Stomach (tissue), 9 donors: Measurements from ENCODE around the gene MIA3. TPM values are rescaled to one million over a fixed set of nuclear protein-coding genes. Genes with fewer than 3 reads are reported as not detected.

Experiments used
- DNase-seq, 2 donors: peaks; one replicate each; pipeline versions ENCODE4 v3.0.0 to v3.0.0-alpha.2; 2013 to 2019
- H3K27ac ChIP-seq, 5 donors: fragments of 200-600 bp in 4 of 5; sonication (generic) in 4 of 5; one replicate each; pipeline ENCODE4 v1.5.1; 2013 to 2019; ENCODE audit warnings: mild to moderate bottlenecking in 1 of 5, moderate library complexity in 1 of 5
- H3K27me3 ChIP-seq, 3 donors: fragments of 200-600 bp; sonication (generic); one replicate each; pipeline ENCODE4 v1.5.1; 2017 to 2019; ENCODE audit warnings: mixed run types in 1 of 3
- H3K36me3 ChIP-seq, 4 donors: fragments of 200-600 bp; sonication (generic); 1 replicate in 3 of 4; 2 replicates in 1 of 4; pipeline ENCODE4 v1.5.1; 2016 to 2019
- H3K4me1 ChIP-seq, 4 donors: fragments of 200-600 bp; sonication (generic); one replicate each; pipeline ENCODE4 v1.5.1; 2016 to 2019
- H3K4me3 ChIP-seq, 4 donors: fragments of 200-600 bp; sonication (generic) in 3 of 4; one replicate each; pipeline ENCODE4 v1.5.1; 2016 to 2019; ENCODE audit warnings: mild to moderate bottlenecking in 1 of 4
- H3K9me3 ChIP-seq, 4 donors: fragments of 200-600 bp; sonication (generic); one replicate each; pipeline ENCODE4 v1.5.1; 2016 to 2019
- EP300 ChIP-seq: sonication (generic); formaldehyde crosslinking; IDR thresholded peaks from one replicate; pipeline ENCODE4 v1.6.1; 2017; ENCODE audit warnings: antibody characterized with exemption
- POLR2A ChIP-seq, 4 donors: fragments of 450-650 bp; IDR thresholded peaks; one replicate each; pipeline ENCODE4 v1.6.1; 2016; ENCODE audit warnings: antibody characterized with exemption in 4 of 4, control low read depth in 2 of 4, mild to moderate bottlenecking in 1 of 4, moderate library complexity in 1 of 4
- POLR2AphosphoS5 ChIP-seq, 3 donors: sonication (generic); formaldehyde crosslinking; IDR thresholded peaks; one replicate each; pipeline ENCODE4 v1.6.1; 2016; ENCODE audit warnings: antibody characterized with exemption in 3 of 3
- WGBS, 5 donors: extraction: QIAGEN DNeasy Blood & Tissue Kit in 3 of 5; methylation state at CpG; one replicate each; pipeline versions ENCODE4 v1.1.5 to v1.1.7; 2013 to 2018; 5-methylcytosine and 5-hydroxymethylcytosine counted together
- intact Hi-C: fragments of 100-400 bp; cut with DNase I; formaldehyde crosslinking; loops from one replicate; pipeline ENCODE4 v1.15.1; 2023; ENCODE audit warnings: low total_unique reads
- polyA plus RNA-seq, 3 donors: library from polyadenylated mRNA; stranded (reverse); fragments of 200-250 nt; gene quantifications; one replicate each; pipeline ENCODE4 v1.2.3, GENCODE V29; 2013
- total RNA-seq, 5 donors: library from RNA; depleted of rRNA; stranded (reverse); fragments of >200 nt; gene quantifications; one replicate each; pipeline versions ENCODE4 v1.1.0 to v1.2.3, GENCODE V29; 2014 to 2016
- TF ChIP-seq, protein P1 (sequence below), 7 experiments: fragments of 450-650 bp in 4 of 7; fragments of 200-600 bp in 3 of 7; sonication (generic) in 3 of 7; IDR thresholded peaks; one replicate each; pipeline ENCODE4 v1.5.1; 2016 to 2019; ENCODE audit warnings: antibody characterized with exemption in 7 of 7, control low read depth in 2 of 7, mild to moderate bottlenecking in 1 of 7
- donor health status: healthy with polysubstance abuse.
- donor health status: Bipolar disorder and iron deficiency.
- donor health status: healthy.

The MIA3 gene
- total and polyA plus RNA-seq, 8 donors: 8.7 to 122 (median 56.4) TPM

DNA sequence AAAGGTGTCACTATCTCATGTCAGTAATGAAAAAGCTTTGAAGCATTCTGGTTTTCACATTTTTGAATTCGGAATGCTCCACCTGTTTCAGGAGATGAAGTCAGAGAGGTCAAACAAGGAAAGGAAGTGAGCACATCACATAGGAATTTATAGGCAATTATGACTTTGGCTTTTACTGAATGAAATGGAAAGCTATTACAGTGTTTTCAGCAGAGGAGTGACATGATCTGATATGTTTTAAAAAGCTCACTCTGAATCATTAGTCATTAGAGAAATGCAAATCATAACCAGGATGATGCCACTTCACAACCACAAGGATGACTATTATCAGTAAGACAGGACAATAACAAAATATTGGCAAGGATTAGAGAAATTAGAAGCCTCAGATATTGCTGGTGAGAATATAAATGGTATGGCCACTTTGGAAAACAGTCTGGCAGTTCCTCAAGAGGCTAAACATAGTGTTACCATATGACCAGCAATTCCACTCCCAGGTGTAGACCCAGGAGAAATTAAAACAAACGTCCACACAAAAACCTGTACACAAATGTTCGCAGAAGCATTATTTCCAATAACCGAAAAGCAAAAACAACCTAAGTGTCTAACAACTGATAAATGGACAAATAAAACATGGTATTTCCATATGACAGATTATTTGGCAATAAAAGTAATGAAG, 35.7 kb upstream of the MIA3 start:
- H3K27ac ChIP-seq: no peak overlapping the region

GRCh38 chr1:222583079-222583478, 34.8 kb upstream of the MIA3 start:
- no peak overlapping the region for H3K27ac ChIP-seq
- no peaks in the 10 kb centered on the region for H3K27me3 ChIP-seq
- peaks cover 0 to 40% (median 37%) of the 10 kb centered on the region in 4 donors for H3K36me3 ChIP-seq
- no peak for DNase-seq
- no peaks in the 10 kb centered on the region for H3K9me3 ChIP-seq
- TF ChIP-seq POLR2A (IDR thresholded peaks at IDR 0.05) (no peak), POLR2AphosphoS5 (IDR thresholded peaks at IDR 0.05) (no peak), EP300 (no peak)
- TF ChIP-seq, protein P1, sequence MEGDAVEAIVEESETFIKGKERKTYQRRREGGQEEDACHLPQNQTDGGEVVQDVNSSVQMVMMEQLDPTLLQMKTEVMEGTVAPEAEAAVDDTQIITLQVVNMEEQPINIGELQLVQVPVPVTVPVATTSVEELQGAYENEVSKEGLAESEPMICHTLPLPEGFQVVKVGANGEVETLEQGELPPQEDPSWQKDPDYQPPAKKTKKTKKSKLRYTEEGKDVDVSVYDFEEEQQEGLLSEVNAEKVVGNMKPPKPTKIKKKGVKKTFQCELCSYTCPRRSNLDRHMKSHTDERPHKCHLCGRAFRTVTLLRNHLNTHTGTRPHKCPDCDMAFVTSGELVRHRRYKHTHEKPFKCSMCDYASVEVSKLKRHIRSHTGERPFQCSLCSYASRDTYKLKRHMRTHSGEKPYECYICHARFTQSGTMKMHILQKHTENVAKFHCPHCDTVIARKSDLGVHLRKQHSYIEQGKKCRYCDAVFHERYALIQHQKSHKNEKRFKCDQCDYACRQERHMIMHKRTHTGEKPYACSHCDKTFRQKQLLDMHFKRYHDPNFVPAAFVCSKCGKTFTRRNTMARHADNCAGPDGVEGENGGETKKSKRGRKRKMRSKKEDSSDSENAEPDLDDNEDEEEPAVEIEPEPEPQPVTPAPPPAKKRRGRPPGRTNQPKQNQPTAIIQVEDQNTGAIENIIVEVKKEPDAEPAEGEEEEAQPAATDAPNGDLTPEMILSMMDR (IDR thresholded peaks at IDR 0.05): no peak
- intact Hi-C loops: no loop called here
- H3K4me1 ChIP-seq: peaks cover 0 to 56% (median 24%) of the 10 kb centered on the region in 4 donors
- 77 to 88% (median 85%) methylated on average over 5 of the region's 5 CpGs for WGBS, 5 donors
- H3K4me3 ChIP-seq: no peak overlapping the region

More for the DNA sequence above, 35.7 kb upstream of the MIA3 start:
- Histone ChIP-seq H3K9me3 (no peaks in the 10 kb centered on the region), H3K27me3 (no peaks in the 10 kb centered on the region), H3K4me3 (no peak overlapping the region), H3K36me3 (peaks cover 0 to 39% (median 37%) of the 10 kb centered on the region in 4 donors), H3K4me1 (peaks cover 0 to 48% (median 20%) of the 10 kb centered on the region in 4 donors)
- 81 to 92% (median 85%) methylated on average over 4 of the region's 4 CpGs for WGBS, 5 donors
- TF ChIP-seq POLR2AphosphoS5 (IDR thresholded peaks at IDR 0.05): no peak
- TF ChIP-seq POLR2A (IDR thresholded peaks at IDR 0.05): no peak
- no peak for TF ChIP-seq EP300
- TF ChIP-seq, protein P1 (IDR thresholded peaks at IDR 0.05): no peak
- intact Hi-C loops: no loop called here
- DNase-seq: no peak

DNA sequence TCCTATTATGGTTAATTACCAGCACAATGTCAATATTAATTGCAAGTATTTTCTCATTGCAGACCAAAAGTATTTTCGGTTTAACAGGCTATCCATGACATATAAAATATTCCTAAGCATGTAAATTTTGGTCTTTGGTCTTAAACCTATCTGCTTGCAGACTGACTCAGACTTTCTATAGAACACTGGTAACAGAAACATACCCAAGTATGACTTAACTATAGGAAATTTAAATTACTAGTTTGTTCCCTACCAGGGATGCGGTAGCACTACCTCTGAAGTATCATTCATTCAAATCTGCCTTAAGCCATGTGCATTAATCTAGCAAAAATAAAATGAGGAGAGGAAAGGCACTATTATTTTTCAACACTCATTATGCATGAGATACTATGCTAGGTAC, 31.1 kb upstream of the MIA3 start:
- TF ChIP-seq, protein P1 (IDR thresholded peaks at IDR 0.05): no peak
- TF ChIP-seq POLR2AphosphoS5 (IDR thresholded peaks at IDR 0.05): no peak
- TF ChIP-seq EP300: no peak
- TF ChIP-seq POLR2A (IDR thresholded peaks at IDR 0.05): no peak
- H3K27me3 ChIP-seq: no peaks in the 10 kb centered on the region
- WGBS, 5 donors: 62 to 85% (median 74%) methylated on average over 2 of the region's 2 CpGs
- no peak for DNase-seq
- no peak overlapping the region for H3K4me3 ChIP-seq
- H3K36me3 ChIP-seq: peaks cover 0 to 36% (median 30%) of the 10 kb centered on the region in 4 donors
- peak overlapping the region in 1 of 5 donors; percentile 16 for H3K27ac ChIP-seq
- H3K9me3 ChIP-seq: no peaks in the 10 kb centered on the region
- peaks cover 6 to 77% (median 44%) of the 10 kb centered on the region in 4 donors for H3K4me1 ChIP-seq
- intact Hi-C loops: no loop called here

- TF ChIP-seq POLR2A (IDR thresholded peaks at IDR 0.05) (no peak), POLR2AphosphoS5 (IDR thresholded peaks at IDR 0.05) (no peak), EP300 (no peak)
- TF ChIP-seq, protein P1 (IDR thresholded peaks at IDR 0.05): no peak
- Histone ChIP-seq H3K9me3 (no peaks in the 10 kb centered on the region), H3K27ac (no peak overlapping the region), H3K27me3 (no peaks in the 10 kb centered on the region), H3K4me3 (peak overlapping the region in 1 of 4 donors; percentile 73), H3K36me3 (peaks cover 0 to 23% (median 17%) of the 10 kb centered on the region in 4 donors), H3K4me1 (peaks cover 6 to 67% (median 44%) of the 10 kb centered on the region in 4 donors)
- DNase-seq: no peak
- 36 to 79% (median 54%) methylated on average over 1 of the region's 1 CpG for whole genome bisulfite sequencing, 5 donors
- intact Hi-C loops: no loop called here
Observed at GRCh38 chr1:222588135-222588534, 29.8 kb upstream of the MIA3 start.
